Germinal center (tissue), 1 donor: ENCODE measurements around the gene DHX9.

ENCODE experiments used
- DNase-seq: peaks from one replicate; pipeline ENCODE4 v3.0.0; 2012; ENCODE audit warnings: mixed read lengths, low spot score

Gene DHX9

GRCh38 chr1:182839209-182840066, at the start of gene DHX9:
DHX9 (plus strand) TSS chr1:182839347; CDS start chr1:182842567, 3,220 bp downstream.
- DNase-seq, result peak; percentile 97

GRCh38 chr1:182791281-182792179, 47.6 kb upstream of the DHX9 start:
- no peak for DNase-seq

GRCh38 chr1:182794091-182794490, 45.1 kb upstream of the DHX9 start:
- no peak for DNase-seq

- DNase-seq, result no peak
Observed at GRCh38 chr1:182794676-182795201, 44.4 kb upstream of the DHX9 start.

- DNase-seq, result peak; percentile 30
Observed at GRCh38 chr1:182795563-182796228, 43.5 kb upstream of the DHX9 start.

GRCh38 chr1:182802006-182802803, 36.9 kb upstream of the DHX9 start:
- no peak for DNase-seq

- no peak for DNase-seq
Observed at GRCh38 chr1:182803846-182804245, 35.3 kb upstream of the DHX9 start.

GRCh38 chr1:182806015-182806678, 33.0 kb upstream of the DHX9 start:
- DNase-seq, result no peak

GRCh38 chr1:182807907-182808306, 31.2 kb upstream of the DHX9 start:
- no peak for DNase-seq

- no peak for DNase-seq
Observed at GRCh38 chr1:182809414-182809957, 29.7 kb upstream of the DHX9 start.

GRCh38 chr1:182811975-182812722, 27.0 kb upstream of the DHX9 start:
- DNase-seq, result no peak

GRCh38 chr1:182816863-182817262, 22.3 kb upstream of the DHX9 start:
- no peak for DNase-seq

GRCh38 chr1:182817802-182818201, 21.3 kb upstream of the DHX9 start:
- DNase-seq, result no peak

- DNase-seq, result no peak
Observed at GRCh38 chr1:182823220-182823619, 15.9 kb upstream of the DHX9 start.

- DNase-seq, result no peak
Observed at GRCh38 chr1:182826892-182827291, 12.3 kb upstream of the DHX9 start.

GRCh38 chr1:182829285-182829932, 9.7 kb upstream of the DHX9 start:
- DNase-seq, result peak; percentile 28

- DNase-seq, result no peak
Observed at GRCh38 chr1:182833271-182833670, 5.9 kb upstream of the DHX9 start.

GRCh38 chr1:182834326-182834725, 4.8 kb upstream of the DHX9 start:
- no peak for DNase-seq

GRCh38 chr1:182835806-182836205, 3.3 kb upstream of the DHX9 start:
- no peak for DNase-seq
